K562 (cell line): ENCODE results near the gene SLC25A26. TPM values are rescaled to one million over a fixed set of nuclear protein-coding genes. Genes with fewer than 3 reads are reported as not detected.
"Not testable (repeated sequence)": the region's sequence is repeated elsewhere in the genome, so short reads cannot be mapped to it uniquely, and the experiment has no call there.

Experiments used
- ATAC-seq: fragments of 200-7000 bp; cut with Tn5 transposase; 3 replicates; pipeline ENCODE4 v1.9.1; 2020; ENCODE audit warnings: moderate library complexity
- BruUV-seq: library from RNA; stranded (reverse); fragments of 400-500 nt; replicated peaks from 2 replicates; lab custom pipeline; 2021; lab: Mats Ljungman, UMichigan
- CTCF ChIA-PET: fragments of 300-600 bp; formaldehyde crosslinking; extraction: SDS; loops from one replicate; lab custom pipeline; 2021; ENCODE audit warnings: low intra/inter-chr PET ratio; lab: Yijun Ruan, JAX
- POLR2A ChIA-PET: fragments of 300-600, 350-650 bp; sonication (Branson Sonifier 250); formaldehyde crosslinking; extraction: SDS; loops from one replicate; lab custom pipeline; 2021; ENCODE audit warnings: antibody characterized with exemption, inconsistent platforms; lab: Yijun Ruan, JAX
- DNase-seq, 4 experiments: peaks; one replicate each; pipeline versions ENCODE4 v3.0.0 to v3.0.0-alpha.2; 2011 to 2018; ENCODE audit warnings: low spot score in 3 of 4, mixed read lengths in 3 of 4; ENCODE audit errors: extremely low read depth in 1 of 4
- FAIRE-seq: peaks from 2 replicates; lab custom pipeline; 2011; peaks lifted over from hg19 to GRCh38; lab: Jason Lieb, UNC
- H2AFZ ChIP-seq: 2 replicates; pipeline ENCODE4 v1.6.0; 2011; ENCODE audit warnings: low read depth, low read length, control low read depth, inconsistent platforms
- H3K27ac ChIP-seq: fragments of 200-600 bp; 3 replicates; pipeline ENCODE4 v1.8.0; 2011; ENCODE audit warnings: low read depth, mild to moderate bottlenecking, control low read depth, inconsistent platforms, low read length, moderate library complexity, mixed read lengths; ENCODE audit errors: extremely low read depth
- H3K27me3 ChIP-seq, 2 experiments: fragments of 300-600 bp in 1 of 2; 2 replicates in 1 of 2; 3 replicates in 1 of 2; pipeline versions ENCODE4 v1.6.0 to v1.8.0; 2011; ENCODE audit warnings: inconsistent platforms in 2 of 2, low read length in 2 of 2, mild to moderate bottlenecking in 1 of 2, mixed read lengths in 1 of 2, moderate library complexity in 1 of 2; ENCODE audit not compliant: control insufficient read depth in 2 of 2, insufficient read depth in 2 of 2
- H3K36me3 ChIP-seq: fragments of 300-600 bp; 3 replicates; pipeline ENCODE4 v1.8.0; 2011; ENCODE audit warnings: mild to moderate bottlenecking, low read length, inconsistent platforms; ENCODE audit not compliant: control insufficient read depth, insufficient read depth
- H3K4me1 ChIP-seq, 2 experiments: fragments of 200-600 bp in 1 of 2; replicated peaks in 1 of 2; 2 replicates in 1 of 2; 3 replicates in 1 of 2; pipeline versions ENCODE4 v1.5.1 to v1.8.0; 2011; ENCODE audit warnings: inconsistent platforms in 2 of 2, low read length in 2 of 2, mild to moderate bottlenecking in 1 of 2, mixed read lengths in 1 of 2, moderate library complexity in 1 of 2; ENCODE audit not compliant: control insufficient read depth in 2 of 2, insufficient read depth in 2 of 2
- H3K4me2 ChIP-seq: 2 replicates; pipeline ENCODE4 v1.6.1; 2011; ENCODE audit warnings: low read length, control low read depth, inconsistent platforms, mixed read lengths; ENCODE audit not compliant: insufficient read depth
- H3K4me3 ChIP-seq: fragments of 200-600 bp; sonication (generic), shearing (Covaris generic); 2 replicates; pipeline ENCODE4 v1.5.1; 2016; ENCODE audit warnings: control low read depth, inconsistent platforms
- H3K79me2 ChIP-seq: fragments of 200-600 bp; 3 replicates; pipeline ENCODE4 v1.8.0; 2011; ENCODE audit warnings: low read length, inconsistent platforms; ENCODE audit not compliant: control insufficient read depth, insufficient read depth
- H3K9ac ChIP-seq, 2 experiments: 2 replicates each; pipeline versions ENCODE4 v1.6.0 to v1.6.1; 2011; ENCODE audit warnings: low read depth in 2 of 2, low read length in 2 of 2, control low read depth in 1 of 2, inconsistent platforms in 1 of 2, mild to moderate bottlenecking in 1 of 2, mixed read lengths in 1 of 2; ENCODE audit not compliant: insufficient read depth in 1 of 2
- H3K9me1 ChIP-seq: one replicate; pipeline ENCODE4 v1.6.0; 2011; ENCODE audit warnings: inconsistent platforms, mild to moderate bottlenecking, low read length, moderate library complexity; ENCODE audit not compliant: control insufficient read depth, insufficient read depth
- H3K9me3 ChIP-seq: replicated peaks from 2 replicates; pipeline ENCODE4 v1.5.1; 2011; ENCODE audit warnings: low read depth, low read length, inconsistent platforms; ENCODE audit not compliant: control insufficient read depth, insufficient read depth
- H4K20me1 ChIP-seq: replicated peaks from 2 replicates; pipeline ENCODE4 v1.6.1; 2011; ENCODE audit warnings: low read length, inconsistent platforms, mixed read lengths; ENCODE audit not compliant: control insufficient read depth, insufficient read depth
- BRCA1 ChIP-seq, 2 experiments: fragments of 450-650 bp in 1 of 2; sonication (generic) in 1 of 2; formaldehyde crosslinking in 1 of 2; IDR thresholded peaks; 2 replicates each; pipeline versions ENCODE4 v1.5.0 to v1.6.1; 2017 to 2020; ENCODE audit warnings: mild to moderate bottlenecking in 1 of 2, missing genetic modification reagents in 1 of 2
- CEBPG ChIP-seq, 3 experiments: fragments of 200-800 bp in 1 of 3; sonication (Bioruptor generic) in 1 of 3; sonication (generic) in 1 of 3; formaldehyde crosslinking in 1 of 3; IDR thresholded peaks in 2 of 3; conservative IDR thresholded peaks in 1 of 3; 2 replicates each; pipeline versions ENCODE4 v1.6.1 to v1.8.0; 2016 to 2022; ENCODE audit warnings: missing compliant biosample characterization in 2 of 3, missing genetic modification characterization in 2 of 3, mild to moderate bottlenecking in 1 of 3, missing genetic modification reagents in 1 of 3
- HEY1 ChIP-seq: fragments of 250-450 bp; sonication (Bioruptor Pico); IDR thresholded peaks from 2 replicates; pipeline ENCODE4 v1.5.0; 2020; ENCODE audit warnings: mild to moderate bottlenecking, moderate library complexity, borderline replicate concordance
- MAFF ChIP-seq: IDR thresholded peaks from 2 replicates; pipeline ENCODE4 v1.6.1; 2012; ENCODE audit warnings: low read length, improper control_type of control experiment
- POLR2AphosphoS2 ChIP-seq: IDR thresholded peaks from 2 replicates; pipeline ENCODE4 v1.6.1; 2012; ENCODE audit warnings: low read length, improper control_type of control experiment
- POU5F1 ChIP-seq: fragments of 150-350 bp; IDR thresholded peaks from 2 replicates; pipeline ENCODE4 v1.6.1; 2014; ENCODE audit warnings: borderline replicate concordance, low read length, low read depth, mild to moderate bottlenecking; ENCODE audit not compliant: partially characterized antibody
- PTRF ChIP-seq: fragments of 450-650 bp; IDR thresholded peaks from 2 replicates; pipeline ENCODE4 v1.6.1; 2016; ENCODE audit warnings: mild to moderate bottlenecking, missing genetic modification characterization, missing compliant biosample characterization
- WGBS: fragments of 100-300 bp; shearing (Covaris generic); methylation state at CpG from one replicate; pipeline ENCODE4 v1.1.6; 2016; ENCODE audit warnings: low coverage, mixed read lengths; ENCODE audit not compliant: insufficient coverage; ENCODE audit errors: missing lambda C conversion rate; 5-methylcytosine and 5-hydroxymethylcytosine counted together
- in situ Hi-C: fragments of 300-500 bp; cut with MboI; formaldehyde crosslinking; loops from 4 replicates; pipeline ENCODE4 v1.15.0; 2018; ENCODE audit warnings: inconsistent platforms, mixed read lengths
- intact Hi-C: fragments of 100-400 bp; cut with micrococcal nuclease; formaldehyde crosslinking; loops from 2 replicates; pipeline ENCODE4 v1.14.2; 2022
- polyA plus RNA-seq, 8 experiments: library from polyadenylated mRNA; depleted of rRNA in 4 of 8; stranded (reverse) in 5 of 8; unstranded in 3 of 8; fragments of >200 nt; fragmentation: Nextera tagmentation in 2 of 8; fragmentation: Illumina TruSeq in 1 of 8; extraction: Ambion mirVana in 2 of 8; extraction: Trizol in 1 of 8; gene quantifications; 2 replicates each; pipeline versions ENCODE4 v1.2.1 to v1.2.3, GENCODE V29; 2011 to 2014; ENCODE audit warnings: inconsistent platforms in 1 of 8, missing spikeins in 1 of 8
- total RNA-seq, 7 experiments: library from RNA; depleted of rRNA in 6 of 7; stranded (reverse); fragments of >200 nt in 6 of 7; fragmentation: Illumina TruSeq in 2 of 7; extraction: Trizol in 2 of 7; gene quantifications; 2 replicates each; pipeline versions ENCODE4 v1.2.1 to v1.2.3, GENCODE V29; 2011 to 2021; ENCODE audit warnings: low replicate concordance in 1 of 7
- TF ChIP-seq, protein P1 (sequence below), 2 experiments: IDR thresholded peaks; 2 replicates each; pipeline ENCODE4 v1.6.1; 2011; ENCODE audit warnings: borderline replicate concordance in 1 of 2, control low read depth in 1 of 2, low read depth in 1 of 2, low read length in 1 of 2, mild to moderate bottlenecking in 1 of 2, mixed read lengths in 1 of 2, moderate library complexity in 1 of 2; ENCODE audit not compliant: insufficient read depth in 1 of 2, insufficient read length in 1 of 2, poor library complexity in 1 of 2, severe bottlenecking in 1 of 2; ENCODE audit errors: extremely low read depth in 1 of 2
- TF ChIP-seq, protein P2 (sequence below): fragments of 250-450 bp; sonication (Bioruptor Pico); IDR thresholded peaks from 2 replicates; pipeline ENCODE4 v1.4.0; 2020

Gene SLC25A26
- total and polyA plus RNA-seq, 9 of the 15 experiments (the other 6 are each of a cell fraction or from before 2014, with no cell fraction given), result 7.2 to 29.1 (median 12.6) TPM

DNA sequence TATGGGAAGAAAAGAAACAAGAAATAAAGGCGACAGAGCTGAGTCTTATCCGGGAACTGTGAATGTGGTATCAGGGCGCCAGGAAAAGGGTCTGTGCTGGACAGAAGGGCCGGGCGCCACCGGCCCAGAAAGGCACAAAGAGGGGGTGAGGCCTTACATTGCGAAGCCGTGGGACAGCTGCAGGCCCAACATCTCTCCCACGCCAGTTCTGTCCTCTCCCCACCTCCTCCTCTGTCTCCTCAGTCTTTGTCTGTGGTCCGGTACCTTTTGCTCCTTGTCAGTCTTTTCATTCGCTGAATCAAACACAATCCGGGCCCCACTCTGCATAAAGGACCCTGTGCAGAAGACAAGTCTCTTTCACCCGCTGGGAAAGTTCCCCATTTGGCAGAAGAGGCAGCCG is 198.2 kb downstream of the SLC25A26 start (continued):
- TF ChIP-seq, protein P1, sequence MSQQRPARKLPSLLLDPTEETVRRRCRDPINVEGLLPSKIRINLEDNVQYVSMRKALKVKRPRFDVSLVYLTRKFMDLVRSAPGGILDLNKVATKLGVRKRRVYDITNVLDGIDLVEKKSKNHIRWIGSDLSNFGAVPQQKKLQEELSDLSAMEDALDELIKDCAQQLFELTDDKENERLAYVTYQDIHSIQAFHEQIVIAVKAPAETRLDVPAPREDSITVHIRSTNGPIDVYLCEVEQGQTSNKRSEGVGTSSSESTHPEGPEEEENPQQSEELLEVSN (IDR thresholded peaks at IDR 0.05; ENCODE audit: borderline replicate concordance in 1 of 2, extremely low read depth in 1 of 2, insufficient read depth in 1 of 2, insufficient read length in 1 of 2, low read depth in 1 of 2, low read length in 1 of 2, poor library complexity in 1 of 2, severe bottlenecking in 1 of 2), result no peak
- TF ChIP-seq BRCA1 (IDR thresholded peaks at IDR 0.05) (no peak), BRCA1 (CRISPR knock-in tag; IDR thresholded peaks at IDR 0.05) (no peak), CEBPG (CRISPR knock-in tag; IDR thresholded peaks at IDR 0.05) (no peak), CEBPG (tag; conservative IDR thresholded peaks at IDR 0.05 in 1 of 2, IDR thresholded peaks at IDR 0.05 in 1 of 2) (no peak), POU5F1 (no peak), MAFF (no peak), PTRF (tag) (no peak), POLR2AphosphoS2 (no peak), HEY1 (CRISPR knock-in tag) (no peak)
- TF ChIP-seq, protein P2, sequence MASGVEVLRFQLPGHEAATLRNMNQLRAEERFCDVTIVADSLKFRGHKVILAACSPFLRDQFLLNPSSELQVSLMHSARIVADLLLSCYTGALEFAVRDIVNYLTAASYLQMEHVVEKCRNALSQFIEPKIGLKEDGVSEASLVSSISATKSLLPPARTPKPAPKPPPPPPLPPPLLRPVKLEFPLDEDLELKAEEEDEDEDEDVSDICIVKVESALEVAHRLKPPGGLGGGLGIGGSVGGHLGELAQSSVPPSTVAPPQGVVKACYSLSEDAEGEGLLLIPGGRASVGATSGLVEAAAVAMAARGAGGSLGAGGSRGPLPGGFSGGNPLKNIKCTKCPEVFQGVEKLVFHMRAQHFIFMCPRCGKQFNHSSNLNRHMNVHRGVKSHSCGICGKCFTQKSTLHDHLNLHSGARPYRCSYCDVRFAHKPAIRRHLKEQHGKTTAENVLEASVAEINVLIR (CRISPR knock-in tag), result no peak
- TF ChIP-seq, all 486 proteins: peak for 0

DNA sequence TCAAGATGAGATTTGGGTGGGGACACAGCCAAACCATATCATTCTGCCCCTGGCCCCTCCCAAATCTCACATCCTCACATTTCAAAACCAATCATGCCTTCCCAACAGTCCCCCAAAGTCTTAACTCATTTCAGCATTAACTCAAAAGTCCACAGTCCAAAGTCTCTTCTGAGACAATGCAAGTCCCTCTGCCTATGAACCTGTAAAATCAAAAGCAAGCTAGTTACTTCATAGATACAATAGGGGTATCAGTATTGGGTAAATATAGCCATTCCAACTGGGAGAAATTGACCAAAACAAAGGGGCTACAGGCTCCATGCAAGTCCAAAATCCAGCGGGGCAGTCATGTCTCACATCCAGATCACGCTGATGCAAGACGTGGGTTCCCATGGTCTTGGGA is 200.3 kb downstream of the SLC25A26 start:
- FAIRE-seq, BruUV-seq, CTCF ChIA-PET, H3K4me2 ChIP-seq, H2AFZ ChIP-seq, ATAC-seq, H3K36me3 ChIP-seq, H4K20me1 ChIP-seq, intact Hi-C loops, H3K9me1 ChIP-seq, H3K9ac ChIP-seq, DNase-seq, POLR2A ChIA-PET, H3K27ac ChIP-seq, H3K4me1 ChIP-seq, in situ Hi-C loops, H3K79me2 ChIP-seq, H3K9me3 ChIP-seq, H3K4me3 ChIP-seq: not testable (repeated sequence)
- WGBS, result 4% methylated on average over 3 of the region's 3 CpGs
- peaks cover 0 to 20% of the 10 kb centered on the region in 2 experiments; a peak in 2 of 5 replicates for H3K27me3 ChIP-seq

DNA sequence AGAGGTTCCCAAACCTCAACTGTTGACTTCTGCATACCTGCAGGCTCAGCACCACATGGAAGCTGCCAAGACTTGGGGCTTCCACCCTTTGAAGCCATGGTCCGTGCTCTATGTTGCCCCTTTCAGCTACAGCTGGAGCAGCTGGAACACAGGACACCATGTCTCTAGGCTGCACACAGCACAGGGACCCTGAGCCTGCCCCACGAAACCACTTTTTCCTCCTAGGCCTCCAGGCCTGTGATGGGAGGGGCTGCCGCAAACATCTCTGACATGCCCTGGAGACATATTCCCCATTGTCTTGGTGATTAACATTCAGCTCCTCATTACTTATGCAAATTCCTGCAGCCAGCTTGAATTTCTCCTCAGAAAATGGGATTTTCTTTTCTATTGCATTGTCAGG is 201.1 kb downstream of the SLC25A26 start:
- CTCF ChIA-PET, H3K9me3 ChIP-seq, DNase-seq, H3K4me3 ChIP-seq, intact Hi-C loops, H3K79me2 ChIP-seq, BruUV-seq, H4K20me1 ChIP-seq, ATAC-seq, POLR2A ChIA-PET, H3K4me1 ChIP-seq, H3K36me3 ChIP-seq, H2AFZ ChIP-seq, H3K9me1 ChIP-seq, H3K4me2 ChIP-seq, H3K27ac ChIP-seq, H3K9ac ChIP-seq, FAIRE-seq, in situ Hi-C loops: not testable (repeated sequence)
- peaks cover 0 to 20% of the 10 kb centered on the region in 2 experiments; a peak in 2 of 5 replicates for H3K27me3 ChIP-seq
- WGBS, result 0% methylated on average over 3 of the region's 3 CpGs
